ENCODE measurements around the gene FCN3. TPM values are rescaled to one million over a fixed set of nuclear protein-coding genes. Genes with fewer than 3 reads are reported as not detected.

Gene FCN3
- total and polyA plus RNA-seq, 2 donors (not counting 3 experiments of a cell fraction or from before 2014, with no cell fraction given): 0.15 TPM; not detected in 1

DNA sequence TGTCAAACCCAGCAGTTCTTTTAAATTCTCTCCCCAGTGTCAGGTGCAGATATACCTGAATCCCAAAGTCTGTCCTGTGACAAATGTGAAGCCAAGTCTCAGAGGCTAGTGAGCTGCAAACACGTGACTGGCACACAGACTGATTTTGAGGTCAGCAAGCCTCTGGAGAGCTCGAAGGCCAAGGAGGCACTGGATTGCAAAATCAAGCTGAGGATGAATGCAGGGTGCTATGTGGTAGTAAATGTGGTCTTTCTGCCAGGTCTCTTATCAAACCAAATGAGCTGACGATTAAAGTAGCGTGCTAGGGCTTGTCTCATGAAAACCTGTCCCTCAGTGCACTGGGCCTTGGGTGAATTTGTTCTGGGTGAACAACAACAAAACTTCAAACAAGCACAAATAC lies 38.4 kb upstream of the FCN3 start:
- Histone ChIP-seq H3K4me3 (replicated peaks in 1 of 3; ENCODE audit: insufficient read depth in 1 of 3, low read depth in 1 of 3, low read length in 3 of 3) (no peak overlapping the region), H2AFZ (ENCODE audit: low read depth, low read length) (no peak overlapping the region), H3K27ac (ENCODE audit: insufficient read depth, low read depth, low read length) (no peak overlapping the region), H3K9ac (replicated peaks; ENCODE audit: extremely low read depth, insufficient read depth, low read length) (no peak overlapping the region), H3K79me2 (ENCODE audit: control insufficient read depth, insufficient read depth, low read length) (no peaks in the 10 kb centered on the region), H4K20me1 (replicated peaks; ENCODE audit: control insufficient read depth, extremely low read depth, insufficient read depth, low read length) (no peaks in the 10 kb centered on the region), H3K4me2 (ENCODE audit: insufficient read depth, low read length) (no peak overlapping the region), H3K9me1 (replicated peaks; ENCODE audit: control insufficient read depth, extremely low read depth, insufficient read depth, low read length) (no peaks in the 10 kb centered on the region), H3K27me3 (ENCODE audit: control insufficient read depth in 2 of 2, insufficient read depth in 2 of 2, low read length in 2 of 2) (no peaks in the 10 kb centered on the region), H3K9me3 (replicated peaks; ENCODE audit: control insufficient read depth, insufficient read depth, low read length) (no peaks in the 10 kb centered on the region), H3K4me1 (ENCODE audit: control insufficient read depth, extremely low read depth, insufficient read depth, low read length) (peaks cover 2% of the 10 kb centered on the region), H3K36me3 (ENCODE audit: control insufficient read depth in 2 of 2, extremely low read depth in 1 of 2, insufficient read depth in 2 of 2, low read length in 2 of 2) (peaks cover 64 to 66% of the 10 kb centered on the region in 2 experiments)
- ChIA-PET POLR2A (interaction anchor here (0.6 kb wide), 1 partner anchor 10 kb away, joined by 3 read pairs; no protein-coding TSS in a partner anchor), CTCF (interaction anchor here (0.8 to 8.0 kb wide), 7 partner anchors 8 to 194 kb away, joined by 3 to 70 read pairs (median 4); no protein-coding TSS in a partner anchor)
- no TSS peak for BruUV-seq (replicated peaks)
- intact Hi-C loops (cut with micrococcal nuclease): no loop called here
- dilution Hi-C loops (cut with MboI; ENCODE audit: extremely low pct_ligation_motif_present, low sequenced_read_pairs): loop anchor here (25.0 kb wide), 1 partner anchor 174 kb away; no protein-coding TSS in a partner anchor
- TF ChIP-seq MYC (IDR thresholded peaks at IDR 0.05; ENCODE audit: low read depth, low read length) (no peak), CTCF (IDR thresholded peaks at IDR 0.05; ENCODE audit: extremely low read depth in 1 of 2, insufficient read depth in 1 of 2, low read depth in 1 of 2, low read length in 2 of 2) (no peak), POLR2A (IDR thresholded peaks at IDR 0.05; ENCODE audit: low read depth, low read length) (no peak), EZH2 (IDR thresholded peaks at IDR 0.05; ENCODE audit: borderline replicate concordance, low read depth, low read length, severe bottlenecking) (no peak), FOS (IDR thresholded peaks at IDR 0.05; ENCODE audit: borderline replicate concordance, insufficient read depth, low read length) (no peak), GATA2 (IDR thresholded peaks at IDR 0.05; ENCODE audit: insufficient read depth, insufficient read length, low read depth, low read length) (no peak), JUN (IDR thresholded peaks at IDR 0.05; ENCODE audit: borderline replicate concordance, insufficient read depth, insufficient read length, low read depth) (no peak), POLR2AphosphoS5 (IDR thresholded peaks at IDR 0.05; ENCODE audit: insufficient read depth, low read depth, low read length) (no peak)
- TF ChIP-seq, protein P1, sequence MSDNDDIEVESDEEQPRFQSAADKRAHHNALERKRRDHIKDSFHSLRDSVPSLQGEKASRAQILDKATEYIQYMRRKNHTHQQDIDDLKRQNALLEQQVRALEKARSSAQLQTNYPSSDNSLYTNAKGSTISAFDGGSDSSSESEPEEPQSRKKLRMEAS (IDR thresholded peaks at IDR 0.05; ENCODE audit: insufficient read depth, insufficient read length): no peak
- FAIRE-seq: no peak
- no peak for DNase-seq (ENCODE audit: low read depth, low spot score)
